HUES48 (cell line): ENCODE data around the gene LARGE2.

Source experiments
- H3K27ac ChIP-seq: one replicate; pipeline ENCODE4 v1.7.0; 2013; ENCODE audit warnings: low read depth, low read length, inconsistent platforms
- H3K27me3 ChIP-seq: 2 replicates; pipeline ENCODE4 v1.6.1; 2013; ENCODE audit warnings: mild to moderate bottlenecking, low read length; ENCODE audit not compliant: control insufficient read depth, insufficient read depth
- H3K36me3 ChIP-seq: 2 replicates; pipeline ENCODE4 v1.6.1; 2013; ENCODE audit warnings: low read length; ENCODE audit not compliant: control insufficient read depth, insufficient read depth
- H3K4me1 ChIP-seq: 2 replicates; pipeline ENCODE4 v1.6.1; 2013; ENCODE audit warnings: mild to moderate bottlenecking, low read length; ENCODE audit not compliant: control insufficient read depth, insufficient read depth
- H3K4me3 ChIP-seq: 2 replicates; pipeline ENCODE4 v1.5.1; 2013; ENCODE audit warnings: mild to moderate bottlenecking, low read depth, low read length
- H3K9ac ChIP-seq: 2 replicates; pipeline ENCODE4 v1.6.1; 2013; ENCODE audit warnings: mild to moderate bottlenecking, low read depth, low read length, moderate library complexity
- H3K9me3 ChIP-seq: 2 replicates; pipeline ENCODE4 v1.6.1; 2013; ENCODE audit warnings: low read length; ENCODE audit not compliant: control insufficient read depth, insufficient read depth

Gene LARGE2

DNA sequence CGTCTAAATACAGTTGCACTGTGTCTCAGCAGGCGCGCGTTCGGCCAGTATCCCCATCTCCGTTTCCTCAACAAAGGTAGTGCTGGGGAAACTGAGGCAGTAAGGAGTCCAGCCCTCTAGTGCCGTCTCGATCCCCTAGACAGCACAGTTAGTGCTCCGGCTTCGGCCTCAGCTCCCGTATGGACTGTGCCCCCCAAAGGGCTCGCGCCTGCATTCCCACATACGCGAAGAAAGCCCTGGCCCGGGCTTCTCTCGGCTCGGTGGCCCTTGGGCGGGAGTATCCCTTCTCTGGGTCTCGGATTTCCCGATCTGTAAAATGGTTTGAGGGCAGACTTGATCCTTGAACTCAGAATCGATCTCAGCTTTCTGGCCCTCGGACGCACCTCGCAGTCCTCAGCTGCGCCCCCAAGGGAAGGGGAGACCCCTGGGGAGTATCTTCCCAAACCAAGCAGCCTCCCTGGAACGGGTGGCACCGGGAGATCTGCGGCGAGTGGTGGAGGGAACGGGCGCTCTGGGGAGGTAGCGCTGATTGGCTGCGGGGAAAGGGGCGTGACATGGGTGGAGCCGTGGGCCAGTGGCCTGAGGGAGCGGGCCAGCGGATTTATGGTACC is 4.0 kb upstream of the LARGE2 start:
- peaks cover 21% of the 10 kb centered on the region for H3K4me1 ChIP-seq
- peaks cover 28% of the 10 kb centered on the region for H3K36me3 ChIP-seq
- peak overlapping the region; percentile 88 for H3K4me3 ChIP-seq
- peak overlapping the region; percentile 21 for H3K9ac ChIP-seq
- no peaks in the 10 kb centered on the region for H3K9me3 ChIP-seq
- peak overlapping the region; percentile 95 for H3K27ac ChIP-seq
- H3K27me3 ChIP-seq: peaks cover 8% of the 10 kb centered on the region

DNA sequence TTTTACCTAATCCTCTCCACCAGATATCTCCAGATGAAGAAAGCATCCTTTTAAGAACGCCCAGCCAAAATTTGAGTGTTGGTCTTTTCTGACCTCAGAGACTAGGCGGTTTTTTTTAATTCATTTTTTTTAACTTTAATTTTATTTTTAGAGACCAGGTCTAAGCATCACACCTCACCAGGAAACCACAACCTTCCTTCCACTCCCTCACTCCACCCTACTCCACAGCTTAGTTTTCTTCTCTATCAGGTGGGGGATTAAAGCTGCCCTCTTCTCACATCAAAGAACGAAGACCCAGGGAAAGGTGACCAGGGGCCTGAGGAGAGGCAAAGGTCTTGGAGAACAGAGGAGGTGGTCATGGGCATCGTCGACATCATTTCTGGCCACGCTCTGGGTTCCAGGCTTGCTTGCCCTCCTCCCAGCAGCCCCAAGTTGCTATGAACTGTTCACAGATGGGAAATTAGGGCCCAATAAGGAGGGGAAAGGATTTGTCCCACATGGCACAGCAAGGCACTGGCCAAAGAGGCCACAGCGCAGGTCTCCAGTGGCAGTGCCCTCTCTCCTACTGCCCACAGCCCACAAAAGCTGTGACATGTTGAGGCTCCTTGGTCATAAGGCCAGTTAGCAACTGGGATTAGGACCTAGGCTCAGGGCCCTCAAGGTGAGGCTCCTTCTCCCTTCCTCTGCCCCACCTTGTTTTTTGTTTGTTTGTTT is 3.3 kb upstream of the LARGE2 start:
- Histone ChIP-seq H3K27me3 (peaks cover 8% of the 10 kb centered on the region), H3K4me3 (peak overlapping the region; percentile 88), H3K36me3 (peaks cover 22% of the 10 kb centered on the region), H3K27ac (peak overlapping the region; percentile 78), H3K9ac (no peak overlapping the region), H3K9me3 (no peaks in the 10 kb centered on the region), H3K4me1 (peaks cover 21% of the 10 kb centered on the region)

DNA sequence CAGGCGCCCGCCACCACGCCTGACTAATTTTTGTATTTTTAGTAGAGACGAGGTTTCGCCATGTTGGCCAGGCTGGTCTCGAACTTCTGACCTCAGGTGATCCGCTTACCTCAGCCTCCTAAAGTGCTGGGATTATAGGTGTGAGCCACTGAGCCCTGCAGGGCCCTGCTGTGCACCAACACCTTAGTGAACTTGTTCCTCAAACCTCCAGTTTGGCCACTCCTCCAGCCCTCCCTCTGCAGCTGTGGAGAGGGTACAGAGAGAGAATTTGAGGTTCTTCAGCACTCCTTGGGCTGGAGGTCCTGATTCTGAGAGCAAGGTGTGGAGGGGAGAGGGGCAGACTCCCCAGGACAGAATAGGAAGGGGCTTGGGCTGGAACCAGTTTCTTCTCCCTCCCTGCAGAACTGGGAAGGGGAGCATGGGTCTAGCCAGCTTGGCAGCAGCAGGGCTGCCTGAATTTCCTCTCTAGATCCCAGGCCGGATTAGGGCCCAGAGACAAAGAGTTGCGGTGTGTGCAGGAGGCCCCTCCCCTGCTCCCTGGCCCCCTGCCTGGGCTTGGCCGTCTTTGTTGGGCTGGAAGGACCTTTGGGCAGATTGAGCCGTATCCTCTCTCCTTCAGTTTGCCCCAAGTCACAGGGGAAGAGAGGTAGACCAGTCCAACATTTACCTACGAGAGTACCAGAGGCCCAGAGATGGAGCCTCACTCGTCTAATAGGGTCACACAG is 2.5 kb upstream of the LARGE2 start:
- Histone ChIP-seq H3K9ac (no peak overlapping the region), H3K4me1 (peaks cover 21% of the 10 kb centered on the region), H3K27ac (peak overlapping the region; percentile 78), H3K27me3 (peaks cover 8% of the 10 kb centered on the region), H3K9me3 (no peaks in the 10 kb centered on the region), H3K4me3 (no peak overlapping the region), H3K36me3 (peaks cover 22% of the 10 kb centered on the region)

DNA sequence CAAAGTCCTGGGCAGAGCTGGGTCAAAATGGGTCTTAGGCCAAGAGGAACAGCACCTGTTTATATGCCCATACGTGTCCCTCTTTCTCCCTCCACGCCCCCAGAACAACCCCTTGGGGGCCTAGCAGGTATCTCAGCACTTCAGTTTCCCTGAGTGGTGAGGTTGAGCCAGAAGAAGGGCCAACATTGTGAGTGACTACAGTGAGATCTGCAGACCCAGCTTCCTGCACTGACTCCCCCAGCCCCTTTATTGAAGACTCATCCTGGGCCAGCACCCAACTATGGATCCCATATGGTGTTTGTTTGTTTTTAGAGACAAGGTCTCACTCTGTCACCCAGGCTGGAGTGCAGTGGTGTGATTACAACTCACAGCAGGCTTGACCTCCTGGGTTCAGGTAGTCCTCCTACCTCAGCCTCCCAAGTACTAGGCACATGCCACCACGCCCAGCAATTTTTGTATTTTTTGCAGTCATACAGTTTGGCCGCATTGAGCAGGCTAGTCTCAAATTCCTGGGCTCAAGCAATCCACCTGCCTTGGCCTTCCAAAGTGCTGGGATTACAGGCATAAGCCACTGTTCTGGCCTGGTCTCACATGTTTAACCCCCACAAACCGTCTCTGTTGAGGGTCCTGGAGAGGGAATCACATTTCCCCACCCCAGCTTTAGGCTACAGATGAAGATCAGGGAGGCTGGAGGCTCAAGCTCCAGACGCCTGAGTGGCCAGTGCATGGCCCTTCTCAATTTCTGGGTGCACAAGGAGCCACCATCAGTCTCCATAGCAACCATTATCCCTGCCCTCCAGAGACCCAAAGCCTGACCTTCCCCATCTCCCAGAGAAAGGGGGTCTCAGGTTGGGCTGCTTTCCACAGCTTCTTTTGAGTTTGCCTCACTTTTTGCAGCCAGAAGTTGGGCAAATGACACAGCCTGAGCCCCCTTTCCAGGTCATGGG is 1.7 kb upstream of the LARGE2 start:
- peak overlapping the region; percentile 62 for H3K27ac ChIP-seq
- no peaks in the 10 kb centered on the region for H3K9me3 ChIP-seq
- peak overlapping the region; percentile 78 for H3K4me3 ChIP-seq
- H3K36me3 ChIP-seq: peaks cover 22% of the 10 kb centered on the region
- H3K4me1 ChIP-seq: peaks cover 21% of the 10 kb centered on the region
- H3K9ac ChIP-seq: peak overlapping the region; percentile 66; the same call in 1 of the 2 replicates
- H3K27me3 ChIP-seq: peaks cover 8% of the 10 kb centered on the region

DNA sequence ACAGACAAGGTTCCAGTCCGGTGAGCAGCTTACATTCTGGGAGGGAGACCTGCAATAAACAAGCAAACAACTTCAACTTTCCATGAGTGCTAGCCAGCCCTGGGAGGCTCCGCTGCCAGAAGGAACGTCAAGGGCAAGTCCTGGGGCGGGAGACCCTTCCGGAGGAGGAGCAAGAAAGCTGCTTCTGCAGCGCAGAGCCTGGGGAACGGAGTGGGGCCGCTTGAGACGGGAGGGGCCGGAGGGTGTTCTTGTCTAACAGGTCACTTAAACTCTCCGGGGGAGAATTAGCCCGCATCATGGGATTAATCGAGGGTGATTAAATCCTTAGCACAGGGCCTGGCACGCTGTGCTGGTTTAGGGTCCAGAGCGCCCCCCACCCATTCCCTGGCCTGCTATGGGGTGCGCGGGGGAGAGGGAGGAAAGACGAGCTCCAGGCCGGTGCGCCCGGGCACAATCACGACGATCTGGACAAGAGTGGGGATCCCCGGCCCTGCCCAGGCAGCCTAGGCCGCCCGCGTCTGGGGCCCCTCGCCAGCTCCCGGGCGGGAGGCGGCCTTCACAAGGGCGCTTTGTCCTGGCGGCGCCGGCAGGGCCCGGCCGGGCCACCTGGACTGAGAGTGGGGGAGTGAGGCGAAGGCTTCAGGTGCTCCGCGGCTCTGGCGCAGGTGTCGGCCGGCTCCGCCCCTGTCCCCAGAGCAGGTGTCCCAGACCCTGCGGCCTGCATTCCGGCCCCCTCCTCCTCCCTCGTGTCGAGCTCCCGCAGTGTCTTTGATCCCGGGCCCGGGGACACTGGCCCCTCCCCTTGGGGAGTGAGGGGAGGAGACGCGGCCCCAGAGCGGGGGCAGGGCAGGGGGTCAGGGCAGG is 663 bp upstream of the LARGE2 start:
- Histone ChIP-seq H3K9me3 (no peaks in the 10 kb centered on the region), H3K36me3 (peaks cover 28% of the 10 kb centered on the region), H3K27ac (peak overlapping the region; percentile 62), H3K27me3 (peaks cover 8% of the 10 kb centered on the region), H3K4me1 (peaks cover 21% of the 10 kb centered on the region), H3K4me3 (peak overlapping the region; percentile 78), H3K9ac (peak overlapping the region; percentile 66)

DNA sequence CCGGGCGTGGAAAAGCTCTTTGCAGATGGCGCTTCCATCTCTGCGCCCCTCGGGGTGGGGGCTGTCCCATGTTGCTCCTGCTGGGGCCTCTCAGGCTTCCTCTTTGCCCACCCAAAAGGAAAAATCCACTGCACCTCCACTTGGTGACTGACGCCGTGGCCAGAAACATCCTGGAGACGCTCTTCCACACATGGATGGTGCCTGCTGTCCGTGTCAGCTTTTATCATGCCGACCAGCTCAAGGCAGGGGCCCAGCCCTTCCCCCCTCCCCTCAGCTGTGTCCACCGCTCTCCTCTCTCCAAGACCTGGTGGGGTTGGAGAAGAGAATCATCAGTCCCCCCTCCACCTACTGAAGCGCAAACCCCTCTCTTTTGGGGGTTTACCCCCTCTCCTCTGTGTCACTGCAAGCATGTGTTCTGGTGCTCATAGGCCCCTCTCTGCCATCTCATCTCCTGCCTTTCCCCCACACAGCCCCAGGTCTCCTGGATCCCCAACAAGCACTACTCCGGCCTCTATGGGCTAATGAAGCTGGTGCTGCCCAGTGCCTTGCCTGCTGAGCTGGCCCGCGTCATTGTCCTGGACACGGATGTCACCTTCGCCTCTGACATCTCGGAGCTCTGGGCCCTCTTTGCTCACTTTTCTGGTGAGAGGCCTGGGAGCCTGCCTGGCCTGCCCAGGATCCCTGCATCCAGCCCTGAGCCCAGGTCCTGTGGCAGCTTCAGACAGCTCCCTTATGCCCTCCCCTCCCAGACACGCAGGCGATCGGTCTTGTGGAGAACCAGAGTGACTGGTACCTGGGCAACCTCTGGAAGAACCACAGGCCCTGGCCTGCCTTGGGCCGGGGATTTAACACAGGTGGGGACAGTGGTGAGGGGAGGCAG is 1.8 kb downstream of the LARGE2 start:
- Histone ChIP-seq H3K4me3 (no peak overlapping the region; the same call in 1 of the 2 replicates), H3K36me3 (peaks cover 49% of the 10 kb centered on the region), H3K27me3 (peaks cover 8% of the 10 kb centered on the region), H3K4me1 (peaks cover 17% of the 10 kb centered on the region), H3K9me3 (no peaks in the 10 kb centered on the region), H3K9ac (no peak overlapping the region), H3K27ac (no peak overlapping the region)

DNA sequence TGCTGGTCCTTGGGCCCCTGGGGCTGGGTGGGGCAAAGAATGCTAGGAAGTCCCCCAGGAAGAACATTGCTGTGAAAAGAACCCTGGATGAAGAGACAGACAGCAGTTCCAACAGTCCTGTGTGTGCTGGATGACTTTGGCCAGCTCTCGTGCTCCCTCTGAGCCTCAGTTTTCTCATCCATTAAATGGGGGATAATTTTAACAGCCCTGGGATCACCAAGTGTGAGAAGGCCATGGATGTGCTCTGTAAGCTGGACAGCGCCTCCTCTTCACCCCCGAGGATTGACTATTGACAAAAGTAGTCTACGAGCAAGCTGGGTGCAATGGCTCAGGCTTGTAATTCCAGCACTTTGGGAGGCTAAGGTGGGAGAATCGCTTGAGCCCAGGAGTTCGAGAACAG is 2.5 kb downstream of the LARGE2 start:
- no peak overlapping the region for H3K9ac ChIP-seq
- peaks cover 17% of the 10 kb centered on the region for H3K4me1 ChIP-seq
- peaks cover 49% of the 10 kb centered on the region for H3K36me3 ChIP-seq
- H3K27me3 ChIP-seq: peaks cover 8% of the 10 kb centered on the region
- H3K4me3 ChIP-seq: no peak overlapping the region
- no peaks in the 10 kb centered on the region for H3K9me3 ChIP-seq
- H3K27ac ChIP-seq: no peak overlapping the region

DNA sequence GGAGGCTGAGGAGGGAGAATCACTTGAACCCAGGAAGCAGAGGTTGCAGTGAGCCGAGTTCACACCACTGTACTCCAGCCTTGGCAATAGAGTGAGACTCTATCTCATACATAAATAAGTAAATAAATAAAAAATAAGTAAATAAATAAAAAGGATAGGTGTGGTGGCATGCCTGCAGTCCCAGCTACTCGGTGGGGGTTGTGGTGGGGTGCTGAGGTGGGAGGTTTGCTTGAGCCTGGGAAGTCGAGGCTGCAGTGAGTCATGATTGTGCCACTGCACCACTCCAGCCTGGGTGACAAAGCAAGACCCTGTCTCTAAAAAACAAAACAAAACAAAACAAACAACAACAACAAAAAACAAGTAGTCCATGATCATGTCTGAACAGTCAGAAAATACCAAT is 3.1 kb downstream of the LARGE2 start:
- peaks cover 49% of the 10 kb centered on the region for H3K36me3 ChIP-seq
- peaks cover 8% of the 10 kb centered on the region for H3K27me3 ChIP-seq
- H3K27ac ChIP-seq: no peak overlapping the region
- peaks cover 13% of the 10 kb centered on the region for H3K4me1 ChIP-seq
- no peak overlapping the region for H3K9ac ChIP-seq
- H3K4me3 ChIP-seq: no peak overlapping the region
- no peaks in the 10 kb centered on the region for H3K9me3 ChIP-seq

DNA sequence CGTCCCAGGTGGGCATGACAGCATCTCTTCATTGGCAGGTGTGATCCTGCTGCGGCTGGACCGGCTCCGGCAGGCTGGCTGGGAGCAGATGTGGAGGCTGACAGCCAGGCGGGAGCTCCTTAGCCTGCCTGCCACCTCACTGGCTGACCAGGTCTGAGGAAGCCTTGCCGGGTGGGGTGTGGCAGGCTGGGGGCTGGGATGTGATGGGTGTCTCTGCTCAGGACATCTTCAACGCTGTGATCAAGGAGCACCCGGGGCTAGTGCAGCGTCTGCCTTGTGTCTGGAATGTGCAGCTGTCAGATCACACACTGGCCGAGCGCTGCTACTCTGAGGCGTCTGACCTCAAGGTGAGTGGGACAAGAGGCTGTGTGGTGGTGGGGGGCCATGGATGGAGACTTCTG is 3.5 kb downstream of the LARGE2 start:
- Histone ChIP-seq H3K4me3 (no peak overlapping the region), H3K36me3 (peaks cover 49% of the 10 kb centered on the region), H3K9me3 (no peaks in the 10 kb centered on the region), H3K4me1 (peaks cover 9% of the 10 kb centered on the region), H3K9ac (no peak overlapping the region), H3K27me3 (peaks cover 5% of the 10 kb centered on the region), H3K27ac (no peak overlapping the region)
